Upper lobe of right lung (tissue), 1 donor: ENCODE data around the gene ACBD6. TPM values are rescaled to one million over a fixed set of nuclear protein-coding genes. Genes with fewer than 3 reads are reported as not detected.

Source experiments
- ATAC-seq: fragments of 200-7000 bp; cut with Tn5 transposase; one replicate; pipeline ENCODE4 v1.9.1; 2020; ENCODE audit warnings: mild to moderate bottlenecking, moderate library complexity
- DNase-seq: peaks from one replicate; pipeline ENCODE4 v3.0.0-alpha.2; 2020
- H3K27ac ChIP-seq: fragments of 200-600 bp; one replicate; pipeline ENCODE4 v1.8.0; 2022
- H3K27me3 ChIP-seq: fragments of 200-600 bp; one replicate; pipeline ENCODE4 v1.8.0; 2022; ENCODE audit warnings: mild to moderate bottlenecking
- H3K36me3 ChIP-seq: fragments of 200-600 bp; one replicate; pipeline ENCODE4 v1.8.0; 2022
- H3K4me1 ChIP-seq: fragments of 200-600 bp; one replicate; pipeline ENCODE4 v1.8.0; 2022
- H3K4me3 ChIP-seq: fragments of 200-600 bp; one replicate; pipeline ENCODE4 v1.8.0; 2022; ENCODE audit warnings: mild to moderate bottlenecking
- H3K9me3 ChIP-seq: fragments of 200-600 bp; one replicate; pipeline ENCODE4 v1.8.0; 2022
- intact Hi-C: fragments of 100-400 bp; cut with DNase I; formaldehyde crosslinking; loops from one replicate; pipeline ENCODE4 v1.11.0; 2022
- total RNA-seq: library from RNA; stranded (reverse); fragmentation: NEBNext Ultra II Directional; extraction: Animal tissue kit (Norgen Biotek cat#: 25700); gene quantifications from one replicate; pipeline ENCODE4 v1.2.1, GENCODE V29; 2021
- TF ChIP-seq, protein P1 (sequence below): fragments of 200-600 bp; IDR thresholded peaks from one replicate; pipeline ENCODE4 v1.8.0; 2022; ENCODE audit warnings: antibody characterized with exemption
- donor health status: DM: no; HTN: yes; CAD: no; lungs with severe emphysema.

ACBD6 gene
- total RNA-seq, 1 donor from 2014 or later: 33.6 TPM

DNA sequence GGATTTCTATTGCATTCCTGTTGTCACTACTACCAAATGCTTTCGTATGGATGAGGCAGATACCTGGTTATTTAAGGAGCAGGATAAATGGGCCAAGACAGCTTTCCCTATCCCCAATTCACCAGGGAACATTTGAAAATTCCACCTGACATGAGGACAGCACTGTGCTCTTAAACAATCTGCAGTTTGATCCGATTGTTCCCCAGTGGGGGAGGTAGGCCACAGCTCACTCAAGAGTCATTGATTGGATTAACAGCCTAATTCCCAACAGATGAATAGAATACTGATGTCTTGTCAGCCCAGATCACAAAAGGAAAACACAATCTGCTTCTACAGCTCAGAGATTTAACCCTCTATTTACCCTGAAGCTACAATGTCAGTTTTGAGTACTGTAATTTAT lies 148.4 kb downstream of the ACBD6 start:
- DNase-seq (no peak), ATAC-seq (no peak)
- intact Hi-C loops: no loop called here
- no peaks in the 10 kb centered on the region for H3K27me3 ChIP-seq
- no peaks in the 10 kb centered on the region for H3K4me1 ChIP-seq
- no peaks in the 10 kb centered on the region for H3K36me3 ChIP-seq
- H3K4me3 ChIP-seq: no peak overlapping the region
- no peak overlapping the region for H3K27ac ChIP-seq
- H3K9me3 ChIP-seq: no peaks in the 10 kb centered on the region
- TF ChIP-seq, protein P1, sequence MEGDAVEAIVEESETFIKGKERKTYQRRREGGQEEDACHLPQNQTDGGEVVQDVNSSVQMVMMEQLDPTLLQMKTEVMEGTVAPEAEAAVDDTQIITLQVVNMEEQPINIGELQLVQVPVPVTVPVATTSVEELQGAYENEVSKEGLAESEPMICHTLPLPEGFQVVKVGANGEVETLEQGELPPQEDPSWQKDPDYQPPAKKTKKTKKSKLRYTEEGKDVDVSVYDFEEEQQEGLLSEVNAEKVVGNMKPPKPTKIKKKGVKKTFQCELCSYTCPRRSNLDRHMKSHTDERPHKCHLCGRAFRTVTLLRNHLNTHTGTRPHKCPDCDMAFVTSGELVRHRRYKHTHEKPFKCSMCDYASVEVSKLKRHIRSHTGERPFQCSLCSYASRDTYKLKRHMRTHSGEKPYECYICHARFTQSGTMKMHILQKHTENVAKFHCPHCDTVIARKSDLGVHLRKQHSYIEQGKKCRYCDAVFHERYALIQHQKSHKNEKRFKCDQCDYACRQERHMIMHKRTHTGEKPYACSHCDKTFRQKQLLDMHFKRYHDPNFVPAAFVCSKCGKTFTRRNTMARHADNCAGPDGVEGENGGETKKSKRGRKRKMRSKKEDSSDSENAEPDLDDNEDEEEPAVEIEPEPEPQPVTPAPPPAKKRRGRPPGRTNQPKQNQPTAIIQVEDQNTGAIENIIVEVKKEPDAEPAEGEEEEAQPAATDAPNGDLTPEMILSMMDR: no peak

DNA sequence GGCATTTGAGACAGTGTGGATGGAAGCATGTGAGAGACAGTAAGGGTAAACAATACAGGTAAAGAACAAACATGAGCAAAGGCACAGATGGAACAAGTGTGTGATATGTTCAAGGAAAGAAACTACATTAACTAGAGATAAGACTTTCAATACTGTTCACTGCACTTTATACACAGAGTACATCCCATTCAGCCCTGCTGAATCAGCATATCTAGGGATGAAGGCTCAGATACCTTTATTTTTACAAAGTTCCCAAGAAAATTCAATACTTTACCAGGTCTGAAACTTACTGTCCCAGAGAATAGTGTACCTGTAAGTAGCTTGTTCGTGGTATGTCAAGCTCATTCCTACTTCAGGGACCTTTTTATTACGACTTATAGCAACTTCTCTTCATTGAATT lies 149.8 kb downstream of the ACBD6 start:
- DNase-seq (no peak), ATAC-seq (no peak)
- Histone ChIP-seq H3K9me3 (no peaks in the 10 kb centered on the region), H3K4me3 (no peak overlapping the region), H3K27ac (no peak overlapping the region), H3K4me1 (no peaks in the 10 kb centered on the region), H3K27me3 (no peaks in the 10 kb centered on the region), H3K36me3 (no peaks in the 10 kb centered on the region)
- intact Hi-C loops: no loop called here
- TF ChIP-seq, protein P1: no peak

DNA sequence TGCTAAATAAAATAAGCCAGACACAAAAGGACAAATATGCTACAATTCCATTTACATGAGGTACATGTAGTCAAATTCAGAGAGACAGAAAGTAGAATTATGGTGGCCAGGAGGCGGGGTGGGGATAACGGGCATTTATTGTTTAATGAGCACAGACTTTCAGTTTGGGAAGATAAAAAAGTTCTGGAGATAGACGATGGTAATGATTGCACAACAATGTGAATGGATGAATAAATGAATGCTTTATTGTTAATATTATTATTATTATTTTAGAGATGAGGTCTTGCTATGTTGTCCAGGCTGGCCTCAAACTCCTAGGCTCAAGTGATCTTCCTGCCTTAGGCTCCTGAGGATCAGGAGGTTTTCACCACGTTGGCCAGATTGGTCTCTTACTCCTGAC lies 150.4 kb downstream of the ACBD6 start:
- H3K27ac ChIP-seq: no peak overlapping the region
- no peaks in the 10 kb centered on the region for H3K9me3 ChIP-seq
- H3K36me3 ChIP-seq: no peaks in the 10 kb centered on the region
- TF ChIP-seq, protein P1: no peak
- DNase-seq (no peak), ATAC-seq (no peak)
- intact Hi-C loops: no loop called here
- no peaks in the 10 kb centered on the region for H3K27me3 ChIP-seq
- no peak overlapping the region for H3K4me3 ChIP-seq
- H3K4me1 ChIP-seq: no peaks in the 10 kb centered on the region

DNA sequence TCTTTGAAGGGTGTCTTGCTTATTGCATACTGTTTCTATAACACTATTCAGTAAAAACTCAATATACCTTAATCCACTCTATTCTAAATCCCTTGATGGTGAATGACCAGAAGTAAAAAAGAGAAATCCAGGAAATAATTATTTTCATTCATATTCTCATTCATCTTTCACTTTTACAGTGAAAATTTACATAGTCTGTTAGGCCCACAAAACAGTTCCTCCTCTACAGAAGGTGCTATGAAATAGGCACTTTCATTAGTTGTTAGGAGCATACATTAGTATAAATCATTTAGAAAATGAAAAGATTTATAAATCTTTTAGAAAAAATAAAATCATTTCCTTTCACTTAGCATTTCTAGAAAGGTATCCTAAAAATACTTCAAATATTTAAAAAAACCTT lies 157.2 kb downstream of the ACBD6 start:
- TF ChIP-seq, protein P1: no peak
- Histone ChIP-seq H3K4me1 (no peaks in the 10 kb centered on the region), H3K27ac (no peak overlapping the region), H3K4me3 (no peak overlapping the region), H3K27me3 (no peaks in the 10 kb centered on the region), H3K36me3 (no peaks in the 10 kb centered on the region), H3K9me3 (no peaks in the 10 kb centered on the region)
- ATAC-seq (no peak), DNase-seq (no peak)
- intact Hi-C loops: no loop called here

DNA sequence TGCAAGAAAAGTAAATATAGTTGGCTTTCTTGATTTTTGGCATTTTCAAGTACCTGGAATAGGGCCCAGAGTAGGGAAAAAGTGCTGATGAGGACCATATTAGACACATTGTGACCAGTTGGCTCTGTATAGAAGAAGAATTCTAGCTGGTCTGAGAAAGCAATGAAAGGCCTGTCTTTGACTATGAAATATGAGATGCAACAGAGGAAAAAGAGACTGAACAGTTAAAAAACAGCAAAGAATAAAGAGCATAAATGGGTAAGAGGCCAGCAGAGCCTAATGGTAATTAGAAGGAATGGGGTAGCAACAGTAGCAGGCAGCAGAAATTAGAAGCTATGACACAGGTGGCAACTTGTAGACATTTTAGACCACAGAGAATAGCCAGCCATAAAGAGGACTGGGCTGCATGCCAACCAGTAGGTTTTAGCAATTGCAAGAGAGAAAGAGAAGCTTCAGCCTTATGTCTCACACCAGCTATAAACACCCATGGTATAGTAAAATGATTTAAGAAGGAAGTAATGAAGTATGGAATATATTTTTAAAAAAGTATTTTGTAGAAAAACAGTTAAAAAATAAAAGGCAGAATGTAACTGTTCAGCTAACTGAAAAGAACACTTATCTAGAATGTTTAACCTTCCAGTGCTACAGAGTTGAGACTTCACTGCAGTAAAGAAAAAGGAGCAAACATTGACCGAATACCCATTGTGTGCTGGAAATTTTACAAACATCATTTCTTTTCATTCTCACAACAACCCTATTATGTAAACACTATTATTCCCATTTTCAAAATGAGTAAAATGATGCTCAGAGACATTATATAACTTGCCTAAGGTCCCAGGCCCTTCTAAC lies 158.2 kb downstream of the ACBD6 start:
- Histone ChIP-seq H3K9me3 (no peaks in the 10 kb centered on the region), H3K36me3 (no peaks in the 10 kb centered on the region), H3K27ac (no peak overlapping the region), H3K4me1 (no peaks in the 10 kb centered on the region), H3K27me3 (no peaks in the 10 kb centered on the region), H3K4me3 (no peak overlapping the region)
- TF ChIP-seq, protein P1: no peak
- ATAC-seq (peak; percentile 67), DNase-seq (no peak)
- intact Hi-C loops: no loop called here
